Measurements from ENCODE around the gene VPS4B.

- TF ChIP-seq CTCF (IDR thresholded peaks at IDR 0.05; ENCODE audit: control extremely low read depth in 1 of 3, insufficient read depth in 1 of 3, low read depth in 1 of 3, low read length in 3 of 3), result no peak
- no peak for TF ChIP-seq POLR2A (IDR thresholded peaks at IDR 0.05; ENCODE audit: control extremely low read depth in 1 of 2, low read depth in 2 of 2, low read length in 2 of 2)
- TF ChIP-seq TEAD4 (IDR thresholded peaks at IDR 0.05; ENCODE audit: low read depth, low read length), result no peak
Observed at GRCh38 chr18:63451799-63452660, 29.8 kb upstream of the VPS4B start.

Data from H1 (cell line).